Measurements from ENCODE around the gene SV2C. TPM values are rescaled to one million over a fixed set of nuclear protein-coding genes. Genes with fewer than 3 reads are reported as not detected.
A peak's percentile ranks its signal among the peaks of the same experiment; 100 is the strongest.

The SV2C gene
- total and polyA plus RNA-seq, 4 donors, result under 0.01 to 0.04 (median 0.03) TPM; not detected in 1

DNA sequence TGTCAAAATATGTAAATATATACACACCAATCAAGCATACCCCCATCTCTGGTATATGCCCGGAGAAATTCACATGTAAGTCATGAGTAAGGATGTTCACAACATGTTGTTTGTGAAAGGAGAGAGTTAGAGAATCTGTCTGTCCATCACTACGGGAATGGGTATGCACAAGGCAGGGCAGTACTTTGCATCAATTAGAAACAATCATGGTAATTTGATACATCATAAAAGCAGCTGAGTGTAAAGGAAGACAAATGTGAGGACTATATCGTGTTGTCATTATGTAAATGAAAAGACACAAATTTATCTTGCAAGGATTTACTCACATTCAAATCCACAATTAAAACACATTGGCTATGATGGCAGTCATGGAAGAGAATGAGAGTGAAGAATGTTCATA is 146.7 kb downstream of the SV2C start:
- TF ChIP-seq FOXA2 (IDR thresholded peaks at IDR 0.05) (no peak), GABPA (IDR thresholded peaks at IDR 0.05 in 1 of 2, conservative IDR thresholded peaks at IDR 0.05 in 1 of 2) (no peak), TAF1 (conservative IDR thresholded peaks at IDR 0.05) (no peak)
- Histone ChIP-seq H3K9ac (ENCODE audit: low read depth in 1 of 2, low read length in 2 of 2) (no peak overlapping the region), H3K4me1 (ENCODE audit: control insufficient read depth in 4 of 4, insufficient read depth in 4 of 4, low read length in 3 of 4) (no peaks in the 10 kb centered on the region), H3K4me3 (ENCODE audit: low read depth in 1 of 3, low read length in 3 of 3) (no peak overlapping the region), H3K27ac (ENCODE audit: low read depth in 1 of 2, low read length in 2 of 2) (no peak overlapping the region), H3K9me3 (ENCODE audit: control insufficient read depth in 4 of 4, low read length in 3 of 4) (no peaks in the 10 kb centered on the region), H3K27me3 (ENCODE audit: control insufficient read depth in 4 of 4, insufficient read depth in 4 of 4, low read length in 3 of 4) (no peaks in the 10 kb centered on the region), H3K36me3 (ENCODE audit: control insufficient read depth in 4 of 4, insufficient read depth in 3 of 4, low read depth in 1 of 4, low read length in 3 of 4) (no peaks in the 10 kb centered on the region)
- no peak for DNase-seq (ENCODE audit: low spot score)
- WGBS, result 90% methylated on average over 3 of the region's 3 CpGs

DNA sequence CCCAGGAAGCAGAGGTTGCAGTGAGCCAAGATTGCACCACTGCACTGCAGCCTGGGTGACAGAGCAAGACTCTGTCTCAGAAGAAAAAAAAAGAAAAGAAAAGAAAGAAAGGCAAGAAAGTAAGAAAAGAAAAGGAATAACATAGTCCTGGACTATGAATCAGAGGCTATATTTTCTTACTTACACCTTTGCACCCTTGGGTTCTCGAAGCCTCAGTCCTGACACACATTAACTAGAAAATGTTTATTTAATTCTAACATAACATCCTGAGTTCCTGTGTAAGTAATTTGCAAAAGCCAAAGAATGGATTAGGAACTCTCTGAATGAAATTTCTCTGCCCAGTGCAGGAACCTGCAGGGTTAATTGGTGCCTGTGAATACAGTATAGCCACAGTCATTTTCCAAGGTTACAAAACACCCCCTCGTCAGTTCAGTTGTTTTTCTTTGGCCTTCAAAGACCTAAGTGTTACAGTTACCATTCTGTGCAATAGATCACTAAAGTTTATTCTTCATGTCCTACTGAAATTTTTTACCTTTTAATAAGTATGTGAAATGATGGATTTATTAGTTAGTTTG is 147.6 kb downstream of the SV2C start:
- Histone ChIP-seq H3K4me1 (ENCODE audit: control insufficient read depth in 4 of 4, insufficient read depth in 4 of 4, low read length in 3 of 4) (no peaks in the 10 kb centered on the region), H3K4me3 (ENCODE audit: low read depth in 1 of 3, low read length in 3 of 3) (no peak overlapping the region), H3K27ac (ENCODE audit: low read depth in 1 of 2, low read length in 2 of 2) (no peak overlapping the region), H3K9ac (ENCODE audit: low read depth in 1 of 2, low read length in 2 of 2) (no peak overlapping the region), H3K36me3 (ENCODE audit: control insufficient read depth in 4 of 4, insufficient read depth in 3 of 4, low read depth in 1 of 4, low read length in 3 of 4) (no peaks in the 10 kb centered on the region), H3K9me3 (ENCODE audit: control insufficient read depth in 4 of 4, low read length in 3 of 4) (no peaks in the 10 kb centered on the region), H3K27me3 (ENCODE audit: control insufficient read depth in 4 of 4, insufficient read depth in 4 of 4, low read length in 3 of 4) (no peaks in the 10 kb centered on the region)
- TF ChIP-seq HNF4A (conservative IDR thresholded peaks at IDR 0.05), result peak in 1 of 2 donors; percentile 49
- TF ChIP-seq, protein P1, sequence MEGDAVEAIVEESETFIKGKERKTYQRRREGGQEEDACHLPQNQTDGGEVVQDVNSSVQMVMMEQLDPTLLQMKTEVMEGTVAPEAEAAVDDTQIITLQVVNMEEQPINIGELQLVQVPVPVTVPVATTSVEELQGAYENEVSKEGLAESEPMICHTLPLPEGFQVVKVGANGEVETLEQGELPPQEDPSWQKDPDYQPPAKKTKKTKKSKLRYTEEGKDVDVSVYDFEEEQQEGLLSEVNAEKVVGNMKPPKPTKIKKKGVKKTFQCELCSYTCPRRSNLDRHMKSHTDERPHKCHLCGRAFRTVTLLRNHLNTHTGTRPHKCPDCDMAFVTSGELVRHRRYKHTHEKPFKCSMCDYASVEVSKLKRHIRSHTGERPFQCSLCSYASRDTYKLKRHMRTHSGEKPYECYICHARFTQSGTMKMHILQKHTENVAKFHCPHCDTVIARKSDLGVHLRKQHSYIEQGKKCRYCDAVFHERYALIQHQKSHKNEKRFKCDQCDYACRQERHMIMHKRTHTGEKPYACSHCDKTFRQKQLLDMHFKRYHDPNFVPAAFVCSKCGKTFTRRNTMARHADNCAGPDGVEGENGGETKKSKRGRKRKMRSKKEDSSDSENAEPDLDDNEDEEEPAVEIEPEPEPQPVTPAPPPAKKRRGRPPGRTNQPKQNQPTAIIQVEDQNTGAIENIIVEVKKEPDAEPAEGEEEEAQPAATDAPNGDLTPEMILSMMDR (IDR thresholded peaks at IDR 0.05; ENCODE audit: low read depth, low read length, missing input control), result no peak
- DNase-seq (ENCODE audit: low spot score), result no peak
- 23% methylated on average over 2 of the region's 2 CpGs for WGBS

DNA sequence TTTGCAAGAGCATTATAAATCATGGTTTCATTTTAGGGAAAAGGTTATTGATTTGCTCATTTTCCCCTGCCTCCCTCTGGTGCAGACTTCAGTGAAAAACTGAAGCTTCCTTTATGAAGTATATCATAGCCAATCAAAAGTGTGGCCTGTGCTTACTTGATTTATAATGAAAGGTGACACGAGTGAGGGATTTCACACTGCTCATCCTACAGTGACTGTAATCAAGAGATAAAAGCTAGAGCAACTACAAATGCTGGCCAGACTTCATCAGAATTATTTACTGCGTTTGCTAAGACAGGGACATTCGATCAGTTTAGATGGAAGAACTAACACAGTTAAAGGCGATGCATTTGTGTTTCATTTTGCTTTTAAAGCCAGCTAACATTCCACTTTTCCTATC is 151.5 kb downstream of the SV2C start:
- no peak for DNase-seq (ENCODE audit: low spot score)
- TF ChIP-seq JUND (IDR thresholded peaks at IDR 0.05) (no peak), EGR1 (IDR thresholded peaks at IDR 0.05; ENCODE audit: low read depth in 2 of 2) (no peak), RAD21 (IDR thresholded peaks at IDR 0.05) (no peak), FOXA1 (IDR thresholded peaks at IDR 0.05) (no peak), HNF4A (conservative IDR thresholded peaks at IDR 0.05) (no peak), NR2F2 (IDR thresholded peaks at IDR 0.05) (no peak), GABPA (IDR thresholded peaks at IDR 0.05 in 1 of 2, conservative IDR thresholded peaks at IDR 0.05 in 1 of 2) (no peak), YY1 (IDR thresholded peaks at IDR 0.05) (no peak)
- TF ChIP-seq, protein P2, sequence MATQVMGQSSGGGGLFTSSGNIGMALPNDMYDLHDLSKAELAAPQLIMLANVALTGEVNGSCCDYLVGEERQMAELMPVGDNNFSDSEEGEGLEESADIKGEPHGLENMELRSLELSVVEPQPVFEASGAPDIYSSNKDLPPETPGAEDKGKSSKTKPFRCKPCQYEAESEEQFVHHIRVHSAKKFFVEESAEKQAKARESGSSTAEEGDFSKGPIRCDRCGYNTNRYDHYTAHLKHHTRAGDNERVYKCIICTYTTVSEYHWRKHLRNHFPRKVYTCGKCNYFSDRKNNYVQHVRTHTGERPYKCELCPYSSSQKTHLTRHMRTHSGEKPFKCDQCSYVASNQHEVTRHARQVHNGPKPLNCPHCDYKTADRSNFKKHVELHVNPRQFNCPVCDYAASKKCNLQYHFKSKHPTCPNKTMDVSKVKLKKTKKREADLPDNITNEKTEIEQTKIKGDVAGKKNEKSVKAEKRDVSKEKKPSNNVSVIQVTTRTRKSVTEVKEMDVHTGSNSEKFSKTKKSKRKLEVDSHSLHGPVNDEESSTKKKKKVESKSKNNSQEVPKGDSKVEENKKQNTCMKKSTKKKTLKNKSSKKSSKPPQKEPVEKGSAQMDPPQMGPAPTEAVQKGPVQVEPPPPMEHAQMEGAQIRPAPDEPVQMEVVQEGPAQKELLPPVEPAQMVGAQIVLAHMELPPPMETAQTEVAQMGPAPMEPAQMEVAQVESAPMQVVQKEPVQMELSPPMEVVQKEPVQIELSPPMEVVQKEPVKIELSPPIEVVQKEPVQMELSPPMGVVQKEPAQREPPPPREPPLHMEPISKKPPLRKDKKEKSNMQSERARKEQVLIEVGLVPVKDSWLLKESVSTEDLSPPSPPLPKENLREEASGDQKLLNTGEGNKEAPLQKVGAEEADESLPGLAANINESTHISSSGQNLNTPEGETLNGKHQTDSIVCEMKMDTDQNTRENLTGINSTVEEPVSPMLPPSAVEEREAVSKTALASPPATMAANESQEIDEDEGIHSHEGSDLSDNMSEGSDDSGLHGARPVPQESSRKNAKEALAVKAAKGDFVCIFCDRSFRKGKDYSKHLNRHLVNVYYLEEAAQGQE (IDR thresholded peaks at IDR 0.05), result no peak
- Histone ChIP-seq H3K9ac (ENCODE audit: low read depth in 1 of 2, low read length in 2 of 2) (no peak overlapping the region), H3K9me3 (ENCODE audit: control insufficient read depth in 4 of 4, low read length in 3 of 4) (peaks cover 0 to 3% (median 0%) of the 10 kb centered on the region in 4 donors), H3K36me3 (ENCODE audit: control insufficient read depth in 4 of 4, insufficient read depth in 3 of 4, low read depth in 1 of 4, low read length in 3 of 4) (no peaks in the 10 kb centered on the region), H3K27ac (ENCODE audit: low read depth in 1 of 2, low read length in 2 of 2) (no peak overlapping the region), H3K4me3 (ENCODE audit: low read depth in 1 of 3, low read length in 3 of 3) (no peak overlapping the region), H3K27me3 (ENCODE audit: control insufficient read depth in 4 of 4, insufficient read depth in 4 of 4, low read length in 3 of 4) (peaks cover 0 to 3% (median 0%) of the 10 kb centered on the region in 4 donors), H3K4me1 (ENCODE audit: control insufficient read depth in 4 of 4, insufficient read depth in 4 of 4, low read length in 3 of 4) (no peaks in the 10 kb centered on the region)
- WGBS, result 78% methylated on average over 4 of the region's 4 CpGs

All from liver (tissue), 9 donors.